Islet precursor cell (in vitro differentiated cells): ENCODE results near the gene ACO2.
"Not testable (repeated sequence)": the region's sequence is repeated elsewhere in the genome, so short reads cannot be mapped to it uniquely, and the experiment has no call there.

Experiments
- DNase-seq: peaks from one replicate; pipeline ENCODE4 v3.0.0-alpha.2; 2018

The ACO2 gene

GRCh38 chr22:41448189-41448808 lies 20.6 kb upstream of the ACO2 start:
- DNase-seq, result peak; percentile 99

- no peak for DNase-seq
Observed at GRCh38 chr22:41458161-41458728, 10.7 kb upstream of the ACO2 start.

GRCh38 chr22:41459431-41459830 lies 9.5 kb upstream of the ACO2 start:
- no peak for DNase-seq

- DNase-seq, result not testable (repeated sequence)
Observed at GRCh38 chr22:41460071-41460470, 8.8 kb upstream of the ACO2 start.

- no peak for DNase-seq
Observed at GRCh38 chr22:41461901-41462300, 7.0 kb upstream of the ACO2 start.

GRCh38 chr22:41469218-41469851 lies 418 bp downstream of the ACO2 start:
- no peak for DNase-seq

GRCh38 chr22:41470886-41471285 lies 2.0 kb downstream of the ACO2 start:
- DNase-seq, result no peak

- DNase-seq, result no peak
Observed at GRCh38 chr22:41471568-41471967, 2.7 kb downstream of the ACO2 start.

GRCh38 chr22:41474872-41475451 lies 6.0 kb downstream of the ACO2 start:
- DNase-seq, result no peak

- DNase-seq, result no peak
Observed at GRCh38 chr22:41478473-41478872, 9.6 kb downstream of the ACO2 start.

- DNase-seq, result no peak
Observed at GRCh38 chr22:41478891-41479521, 10.1 kb downstream of the ACO2 start.

- no peak for DNase-seq
Observed at GRCh38 chr22:41479671-41480396, 10.9 kb downstream of the ACO2 start.

GRCh38 chr22:41480397-41480735 lies 11.4 kb downstream of the ACO2 start:
- DNase-seq, result no peak

- no peak for DNase-seq
Observed at GRCh38 chr22:41481131-41481830, 12.4 kb downstream of the ACO2 start.

GRCh38 chr22:41481925-41482318 lies 13.0 kb downstream of the ACO2 start:
- no peak for DNase-seq

- no peak for DNase-seq
Observed at GRCh38 chr22:41482319-41482935, 13.5 kb downstream of the ACO2 start.

GRCh38 chr22:41485033-41485432 lies 16.1 kb downstream of the ACO2 start:
- DNase-seq, result no peak

- no peak for DNase-seq
Observed at GRCh38 chr22:41487037-41487935, 18.4 kb downstream of the ACO2 start.

GRCh38 chr22:41488076-41488475 lies 19.2 kb downstream of the ACO2 start:
- no peak for DNase-seq

GRCh38 chr22:41488596-41489385 lies 19.9 kb downstream of the ACO2 start:
- DNase-seq, result no peak
